ENCODE measurements around the gene ETFRF1.

The ETFRF1 gene

DNA sequence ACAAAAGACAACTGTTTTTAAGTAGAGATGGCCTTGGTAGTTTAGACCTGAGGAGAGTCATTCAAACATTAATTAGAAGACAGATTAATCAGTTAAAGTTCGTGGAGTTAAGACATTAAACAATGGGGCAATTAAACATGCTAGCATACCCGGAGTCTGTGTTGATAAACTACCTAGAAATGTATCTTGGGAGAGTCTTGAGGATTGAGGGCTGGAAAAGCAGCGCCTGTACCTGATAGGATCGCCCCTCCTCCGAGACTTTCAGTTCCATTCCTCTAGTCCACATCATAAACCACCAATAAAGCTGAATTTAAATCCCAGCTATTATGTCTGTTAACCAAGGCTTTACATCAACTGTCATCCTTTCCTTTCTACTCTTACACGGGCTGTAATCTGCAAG, 56.7 kb downstream of the ETFRF1 start:
- no peak for TF ChIP-seq POLR2A (IDR thresholded peaks at IDR 0.05; ENCODE audit: low read depth, low read length)
- TF ChIP-seq TAF1 (IDR thresholded peaks at IDR 0.05; ENCODE audit: borderline replicate concordance, low read depth, low read length) = no peak
- no peak for TF ChIP-seq POLR2AphosphoS5 (IDR thresholded peaks at IDR 0.05; ENCODE audit: low read depth, low read length)
- no peak for DNase-seq (ENCODE audit: insufficient read length)
- no peak for FAIRE-seq

GRCh38 chr12:25252946-25253345, 57.9 kb downstream of the ETFRF1 start:
- FAIRE-seq (no peak), DNase-seq (ENCODE audit: insufficient read length) (no peak)
- TF ChIP-seq POLR2AphosphoS5 (IDR thresholded peaks at IDR 0.05; ENCODE audit: low read depth, low read length) = no peak
- no peak for TF ChIP-seq TAF1 (IDR thresholded peaks at IDR 0.05; ENCODE audit: borderline replicate concordance, low read depth, low read length)
- no peak for TF ChIP-seq POLR2A (IDR thresholded peaks at IDR 0.05; ENCODE audit: low read depth, low read length)

- FAIRE-seq (no peak), DNase-seq (ENCODE audit: insufficient read length) (no peak)
Observed at GRCh38 chr12:25253371-25254068, 58.5 kb downstream of the ETFRF1 start.

DNA sequence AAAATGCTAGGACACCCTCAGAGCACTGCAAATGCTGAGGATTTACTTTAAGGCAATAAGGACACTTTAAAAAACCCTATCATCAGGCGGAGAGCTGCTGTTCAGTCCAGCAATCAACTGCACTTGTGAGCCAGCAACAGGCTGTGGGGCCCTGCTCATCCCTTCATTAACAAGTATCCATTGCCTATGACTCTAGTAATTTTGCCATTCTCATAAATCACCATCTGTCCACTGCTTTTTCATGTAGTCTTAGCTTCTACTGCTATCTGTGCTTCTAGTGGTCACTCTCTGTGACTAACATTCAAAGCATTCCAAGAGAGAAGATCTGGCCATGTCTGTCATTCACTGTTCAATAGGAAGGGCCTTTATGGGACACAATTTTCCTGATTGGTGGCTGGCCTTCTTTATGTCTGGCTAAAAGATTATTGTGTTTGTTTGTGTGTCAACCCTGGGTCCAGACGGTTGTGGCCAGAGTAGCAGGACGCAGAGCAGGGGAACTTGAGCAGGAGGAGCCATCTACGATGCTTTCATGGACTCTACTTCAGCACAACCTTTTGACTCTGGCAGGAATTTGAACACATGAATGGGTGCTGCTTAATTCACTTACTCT, 59.3 kb downstream of the ETFRF1 start:
- FAIRE-seq = no peak
- TF ChIP-seq POLR2AphosphoS5 (IDR thresholded peaks at IDR 0.05; ENCODE audit: low read depth, low read length) (no peak), TAF1 (IDR thresholded peaks at IDR 0.05; ENCODE audit: borderline replicate concordance, low read depth, low read length) (no peak), POLR2A (IDR thresholded peaks at IDR 0.05; ENCODE audit: low read depth, low read length) (no peak)
- DNase-seq (ENCODE audit: insufficient read length) = no peak

More at GRCh38 chr12:25253371-25254068, 58.5 kb downstream of the ETFRF1 start:
- TF ChIP-seq POLR2AphosphoS5 (IDR thresholded peaks at IDR 0.05; ENCODE audit: low read depth, low read length) (no peak), POLR2A (IDR thresholded peaks at IDR 0.05; ENCODE audit: low read depth, low read length) (no peak), TAF1 (IDR thresholded peaks at IDR 0.05; ENCODE audit: borderline replicate concordance, low read depth, low read length) (no peak)
